Endothelial cell of umbilical vein (primary cell): ENCODE results near the gene ZNF487. TPM values are rescaled to one million over a fixed set of nuclear protein-coding genes. Genes with fewer than 3 reads are reported as not detected.
A peak's percentile ranks its signal among the peaks of the same experiment; 100 is the strongest.

Experiments used
- BruUV-seq: library from RNA; stranded (reverse); fragments of 400-500 nt; replicated peaks from 2 replicates; lab custom pipeline; 2021; lab: Mats Ljungman, UMichigan
- CTCF ChIA-PET: fragments of 300-600, 350-600 bp; sonication (Branson Sonifier 250); formaldehyde crosslinking; loops from one replicate; lab custom pipeline; 2021; ENCODE audit warnings: antibody characterized with exemption, inconsistent platforms; lab: Charles Lee
- POLR2A ChIA-PET: fragments of 300-600, 350-600 bp; sonication (Branson Sonifier 250); formaldehyde crosslinking; loops from one replicate; lab custom pipeline; 2021; ENCODE audit warnings: antibody characterized with exemption, inconsistent platforms; lab: Charles Lee
- DNase-seq: peaks from one replicate; pipeline ENCODE4 v3.0.0-alpha.2; 2011; ENCODE audit warnings: low read depth, low spot score
- FAIRE-seq: peaks from 2 replicates; lab custom pipeline; 2011; peaks lifted over from hg19 to GRCh38; lab: Jason Lieb, UNC
- H2AFZ ChIP-seq: 2 replicates; pipeline ENCODE4 v1.6.0; 2012; ENCODE audit warnings: low read depth, low read length, control low read depth, inconsistent platforms
- H3K27ac ChIP-seq: 2 replicates; pipeline ENCODE4 v1.5.1; 2011; ENCODE audit warnings: low read depth, mild to moderate bottlenecking, control low read depth, low read length, moderate library complexity; ENCODE audit not compliant: insufficient read depth
- H3K27me3 ChIP-seq, 2 experiments: 2 replicates each; pipeline versions ENCODE4 v1.6.0 to v1.6.1; 2011; ENCODE audit warnings: low read length in 2 of 2, mixed read lengths in 1 of 2; ENCODE audit not compliant: control insufficient read depth in 2 of 2, insufficient read depth in 2 of 2
- H3K36me3 ChIP-seq, 2 experiments: 2 replicates in 1 of 2; 3 replicates in 1 of 2; pipeline ENCODE4 v1.5.1; 2011; ENCODE audit warnings: low read length in 2 of 2, mild to moderate bottlenecking in 1 of 2, moderate library complexity in 1 of 2; ENCODE audit not compliant: control insufficient read depth in 2 of 2, insufficient read depth in 2 of 2; ENCODE audit errors: extremely low read depth in 1 of 2
- H3K4me1 ChIP-seq: 3 replicates; pipeline ENCODE4 v1.5.1; 2011; ENCODE audit warnings: mild to moderate bottlenecking, low read length; ENCODE audit not compliant: control insufficient read depth, insufficient read depth; ENCODE audit errors: extremely low read depth
- H3K4me2 ChIP-seq: 2 replicates; pipeline ENCODE4 v1.6.1; 2011; ENCODE audit warnings: low read length, control low read depth, mixed read lengths; ENCODE audit not compliant: insufficient read depth
- H3K4me3 ChIP-seq, 3 experiments: fragments of 200-600 bp in 1 of 3; sonication (generic), shearing (Covaris generic) in 1 of 3; replicated peaks in 1 of 3; 2 replicates each; pipeline ENCODE4 v1.5.1; 2011 to 2016; ENCODE audit warnings: control low read depth in 3 of 3, low read length in 3 of 3, mild to moderate bottlenecking in 2 of 3, inconsistent platforms in 1 of 3, low read depth in 1 of 3, moderate library complexity in 1 of 3; ENCODE audit not compliant: insufficient read depth in 1 of 3
- H3K79me2 ChIP-seq: 2 replicates; pipeline ENCODE4 v1.6.0; 2012; ENCODE audit warnings: low read length, inconsistent platforms; ENCODE audit not compliant: control insufficient read depth, insufficient read depth
- H3K9ac ChIP-seq: replicated peaks from 2 replicates; pipeline ENCODE3; 2011; ENCODE audit warnings: low read length, control low read depth; ENCODE audit not compliant: insufficient read depth; ENCODE audit errors: extremely low read depth
- H3K9me1 ChIP-seq: replicated peaks from 3 replicates; pipeline ENCODE4 v1.6.0; 2011; ENCODE audit warnings: mild to moderate bottlenecking, low read length; ENCODE audit not compliant: control insufficient read depth, insufficient read depth; ENCODE audit errors: extremely low read depth
- H3K9me3 ChIP-seq: replicated peaks from 2 replicates; pipeline ENCODE4 v1.5.1; 2012; ENCODE audit warnings: low read length, inconsistent platforms; ENCODE audit not compliant: control insufficient read depth, insufficient read depth
- H4K20me1 ChIP-seq: replicated peaks from 2 replicates; pipeline ENCODE3; 2011; ENCODE audit warnings: mild to moderate bottlenecking, low read length; ENCODE audit not compliant: control insufficient read depth, insufficient read depth; ENCODE audit errors: extremely low read depth
- CTCF ChIP-seq, 2 donors: IDR thresholded peaks; 1 replicate in 1 of 2; 2 replicates in 1 of 2; pipeline ENCODE4 v1.5.1; 2011; ENCODE audit warnings: low read length in 2 of 2, mild to moderate bottlenecking in 2 of 2, moderate library complexity in 2 of 2, control low read depth in 1 of 2, inconsistent platforms in 1 of 2, low read depth in 1 of 2; ENCODE audit not compliant: insufficient read depth in 1 of 2; ENCODE audit errors: extremely low read depth in 1 of 2
- EZH2 ChIP-seq: IDR thresholded peaks from 2 replicates; pipeline ENCODE4 v1.6.1; 2012; ENCODE audit warnings: borderline replicate concordance, low read depth, mild to moderate bottlenecking, moderate library complexity, low read length, inconsistent platforms; ENCODE audit not compliant: severe bottlenecking
- FOS ChIP-seq: IDR thresholded peaks from 2 replicates; pipeline ENCODE4 v1.6.1; 2011; ENCODE audit warnings: mild to moderate bottlenecking, low read length, moderate library complexity, borderline replicate concordance; ENCODE audit not compliant: insufficient read depth
- GATA2 ChIP-seq: IDR thresholded peaks from 2 replicates; pipeline ENCODE4 v1.7.0; 2011; ENCODE audit warnings: low read depth, mild to moderate bottlenecking, moderate library complexity, mixed read lengths, low read length; ENCODE audit not compliant: insufficient read length, insufficient read depth
- JUN ChIP-seq: IDR thresholded peaks from 2 replicates; pipeline ENCODE4 v1.6.1; 2011; ENCODE audit warnings: borderline replicate concordance, low read depth; ENCODE audit not compliant: insufficient read length, insufficient read depth
- MAX ChIP-seq: IDR thresholded peaks from 2 replicates; pipeline ENCODE4 v1.6.1; 2011; ENCODE audit not compliant: insufficient read depth, insufficient read length
- MYC ChIP-seq: IDR thresholded peaks from one replicate; pipeline ENCODE4 v1.6.1; 2011; ENCODE audit warnings: mild to moderate bottlenecking, low read depth, low read length
- POLR2A ChIP-seq: IDR thresholded peaks from 2 replicates; pipeline ENCODE4 v1.6.1; 2012; ENCODE audit warnings: low read depth, mild to moderate bottlenecking, control low read depth, low read length
- POLR2AphosphoS5 ChIP-seq: IDR thresholded peaks from 2 replicates; pipeline ENCODE4 v1.6.1; 2012; ENCODE audit warnings: low read depth, mild to moderate bottlenecking, control low read depth, low read length, moderate library complexity; ENCODE audit not compliant: insufficient read depth
- dilution Hi-C: fragments of 300-500 bp; cut with MboI; formaldehyde crosslinking; loops from one replicate; pipeline ENCODE4 v1.15.0; 2019; ENCODE audit warnings: low sequenced_read_pairs; ENCODE audit not compliant: extremely low pct_ligation_motif_present
- intact Hi-C: fragments of 100-400 bp; cut with micrococcal nuclease; formaldehyde crosslinking; loops from one replicate; pipeline ENCODE4 v1.10.0; 2022
- polyA plus RNA-seq, 4 experiments: library from polyadenylated mRNA; depleted of rRNA in 3 of 4; stranded (reverse) in 3 of 4; unstranded in 1 of 4; fragments of >200 nt; gene quantifications; 2 replicates each; pipeline versions ENCODE4 v1.2.1 to v1.2.3, GENCODE V29; 2011 to 2012; ENCODE audit warnings: missing spikeins in 1 of 4
- total RNA-seq: library from RNA; stranded (reverse); gene quantifications from 2 replicates; pipeline ENCODE4 v1.2.3, GENCODE V29; 2021

The ZNF487 gene
- total and polyA plus RNA-seq, 2 donors (not counting 3 experiments of a cell fraction or from before 2014, with no cell fraction given) = 2.1 to 2.6 TPM

DNA sequence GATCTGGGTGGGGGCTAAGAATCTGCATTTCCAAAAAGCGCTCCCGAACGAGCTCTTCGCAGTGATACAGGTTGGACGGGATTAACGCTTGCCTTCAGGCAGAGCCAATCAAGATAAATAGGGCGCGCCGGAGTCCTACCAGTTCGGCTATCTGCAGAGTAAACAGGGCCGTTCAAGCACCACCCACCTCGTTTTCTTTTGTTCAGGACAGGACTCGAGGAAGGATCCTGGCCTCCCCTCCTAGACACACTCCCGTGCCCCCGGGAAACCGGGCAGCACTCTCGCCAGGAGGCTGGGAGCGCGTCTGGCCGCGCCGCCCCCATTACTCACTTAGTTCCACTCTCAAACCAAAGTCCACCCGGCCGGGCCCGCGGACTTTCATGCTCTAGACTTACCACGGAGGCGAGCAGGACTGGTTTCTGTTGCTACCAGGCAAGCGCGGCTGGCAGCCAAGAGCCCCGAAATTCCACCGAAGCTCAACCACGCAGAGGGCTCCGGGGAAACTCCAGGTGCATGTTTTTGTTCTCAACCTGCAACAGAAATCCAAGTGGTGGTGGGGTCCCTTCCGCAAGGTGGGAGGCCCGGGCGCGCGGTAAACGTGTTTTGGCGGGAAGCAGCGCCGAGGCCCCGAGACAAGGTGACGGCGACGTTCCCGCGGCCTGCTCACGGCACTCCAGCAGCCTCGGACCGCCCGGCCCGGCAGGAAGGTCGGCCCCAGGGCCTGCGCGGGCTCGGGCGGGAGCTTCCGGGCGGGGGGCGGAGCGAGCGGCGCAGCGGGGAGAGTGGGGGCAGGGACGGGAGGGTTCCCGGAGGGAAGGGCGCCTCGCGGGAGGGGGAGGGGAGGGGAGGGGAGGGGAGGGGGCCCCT lies 40.6 kb upstream of the ZNF487 start:
- Histone ChIP-seq H3K4me3 (peak overlapping the region; percentile 9 to 79 (median 49)), H2AFZ (no peak overlapping the region), H3K36me3 (peaks cover 11 to 20% of the 10 kb centered on the region in 2 experiments), H3K27ac (peak overlapping the region; percentile 79), H3K4me1 (peaks cover 37% of the 10 kb centered on the region), H3K4me2 (peak overlapping the region; percentile 51), H3K9me1 (no peaks in the 10 kb centered on the region), H4K20me1 (peaks cover 13% of the 10 kb centered on the region), H3K9ac (peak overlapping the region; percentile 85), H3K27me3 (no peaks in the 10 kb centered on the region), H3K79me2 (peaks cover 90% of the 10 kb centered on the region), H3K9me3 (no peaks in the 10 kb centered on the region)
- intact Hi-C loops (no loop called here), dilution Hi-C loops (no loop called here)
- peak; percentile 24 for FAIRE-seq
- ChIA-PET CTCF (interaction anchor here (0.7 to 2.7 kb wide), 3 partner anchors 12 to 191 kb away, joined by 3 to 17 read pairs (median 4); no protein-coding TSS in a partner anchor), POLR2A (interaction anchor here (0.5 to 1.2 kb wide), 2 partner anchors 12 to 17 kb away, joined by 4 to 5 read pairs; no protein-coding TSS in a partner anchor)
- TSS peak; percentile 32 for BruUV-seq
- DNase-seq = peak; percentile 67
- no peak for TF ChIP-seq MAX
- peak; percentile 9 for TF ChIP-seq POLR2A

GRCh38 chr10:43396928-43397624 lies 39.8 kb upstream of the ZNF487 start:
- H3K79me2 ChIP-seq = peaks cover 90% of the 10 kb centered on the region
- no peaks in the 10 kb centered on the region for H3K9me1 ChIP-seq
- intact Hi-C loops (loop anchor here (1.0 kb wide), 3 partner anchors 12 to 39 kb away; partner anchors contain the start of gene HNRNPF), dilution Hi-C loops (no loop called here)
- TF ChIP-seq MYC (no peak), POLR2AphosphoS5 (peak; percentile 86), FOS (no peak), POLR2A (peak; percentile 13), GATA2 (no peak), MAX (peak; percentile 83), EZH2 (no peak), JUN (no peak), CTCF (IDR thresholded peaks at IDR 0.05; ENCODE audit: extremely low read depth in 1 of 2, insufficient read depth in 1 of 2, low read depth in 1 of 2, low read length in 2 of 2) (no peak)
- no TSS peak for BruUV-seq
- H2AFZ ChIP-seq = no peak overlapping the region
- CTCF ChIA-PET = interaction anchor here (1.3 to 2.7 kb wide), 2 partner anchors 11 to 23 kb away, joined by 4 to 17 read pairs; no protein-coding TSS in a partner anchor
- peak overlapping the region; percentile 70 for H3K9ac ChIP-seq
- H3K4me2 ChIP-seq = peak overlapping the region; percentile 91
- H3K27ac ChIP-seq = peak overlapping the region; percentile 77
- POLR2A ChIA-PET = interaction anchor here (0.5 kb wide), 1 partner anchor 16 kb away, joined by 5 read pairs; no protein-coding TSS in a partner anchor
- DNase-seq = peak; percentile 84
- peaks cover 8 to 13% of the 10 kb centered on the region in 2 experiments for H3K36me3 ChIP-seq
- FAIRE-seq = peak; percentile 82
- no peaks in the 10 kb centered on the region for H3K9me3 ChIP-seq
- no peaks in the 10 kb centered on the region for H3K27me3 ChIP-seq
- H3K4me1 ChIP-seq = peaks cover 43% of the 10 kb centered on the region
- H4K20me1 ChIP-seq = peaks cover 13% of the 10 kb centered on the region
- H3K4me3 ChIP-seq = peak overlapping the region; percentile 13 to 79 (median 56)
